ENCODE results near the gene MR1. TPM values are rescaled to one million over a fixed set of nuclear protein-coding genes. Genes with fewer than 3 reads are reported as not detected.

MR1 gene
- polyA plus RNA-seq, 2 donors: 3.6 to 7.5 TPM

DNA sequence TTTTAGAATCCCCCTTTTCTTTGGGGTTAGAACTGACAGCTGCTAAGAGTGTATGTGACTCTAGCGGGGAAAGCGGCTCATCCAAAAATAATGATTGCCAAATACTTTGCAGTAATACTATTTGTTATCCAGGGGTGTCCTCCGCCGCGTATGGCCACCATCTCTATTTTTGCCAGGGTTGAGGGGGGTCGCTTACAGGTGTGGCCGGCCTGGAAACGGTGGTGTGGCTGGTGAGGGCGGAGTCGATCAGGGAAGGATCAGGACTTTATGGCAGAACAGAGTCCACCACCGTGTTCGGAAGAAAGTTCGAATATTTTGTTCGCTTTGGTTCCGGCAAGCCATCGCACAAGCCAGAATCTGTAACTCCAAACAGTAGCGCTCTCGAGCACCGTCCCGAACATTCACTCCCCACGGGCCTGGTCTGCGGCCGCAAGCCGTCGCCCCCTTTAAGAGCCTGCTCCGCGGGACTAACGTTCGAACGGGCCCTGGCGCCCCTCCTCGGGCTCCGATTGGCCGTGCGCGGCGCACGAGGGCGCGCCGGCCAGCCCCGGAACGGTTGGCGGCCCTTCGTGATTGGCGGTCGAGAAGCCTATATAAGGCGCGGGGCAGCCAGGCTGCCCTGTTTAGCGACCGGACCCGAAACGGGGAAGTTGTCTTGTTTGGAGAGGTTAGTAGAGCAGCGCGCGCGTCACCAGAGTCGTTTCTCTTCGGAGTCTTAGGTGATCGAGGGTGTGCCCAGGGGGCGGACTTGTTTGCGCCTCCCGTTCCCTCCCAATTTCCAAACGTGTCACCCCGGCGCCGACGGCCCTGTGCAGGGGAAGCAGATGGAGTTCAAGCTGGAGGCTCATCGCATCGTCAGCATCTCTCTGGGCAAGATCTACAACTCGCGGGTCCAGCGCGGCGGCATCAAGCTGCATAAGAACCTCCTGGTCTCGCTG lies 54.6 kb downstream of the MR1 start, which contains the start of gene IER5:
Gene IER5 (plus strand): TSS at position 622 of the 938 bp plus-strand sequence. CDS start 203 bp downstream, at position 825.
- Histone ChIP-seq H3K4me1 (ENCODE audit: control insufficient read depth in 2 of 2, insufficient read depth in 2 of 2, low read length in 1 of 2) (no peaks in the 10 kb centered on the region), H3K27me3 (ENCODE audit: control insufficient read depth in 1 of 2, insufficient read depth in 2 of 2, low read length in 2 of 2) (no peaks in the 10 kb centered on the region)

GRCh38 chr1:181089017-181089675 lies 55.4 kb downstream of the MR1 start:
- Histone ChIP-seq H3K27me3 (ENCODE audit: control insufficient read depth in 1 of 2, insufficient read depth in 2 of 2, low read length in 2 of 2) (no peaks in the 10 kb centered on the region), H3K4me1 (ENCODE audit: control insufficient read depth in 2 of 2, insufficient read depth in 2 of 2, low read length in 1 of 2) (no peaks in the 10 kb centered on the region), H3K36me3 (ENCODE audit: control insufficient read depth in 2 of 2, insufficient read depth in 2 of 2, low read length in 1 of 2) (no peaks in the 10 kb centered on the region), H3K9me3 (ENCODE audit: control insufficient read depth in 2 of 2, insufficient read depth in 1 of 2, low read depth in 1 of 2, low read length in 1 of 2) (no peaks in the 10 kb centered on the region), H3K4me3 (ENCODE audit: low read depth in 1 of 2, low read length in 2 of 2) (peak overlapping the region; percentile 80 to 99), H3K27ac (ENCODE audit: low read depth in 2 of 2, low read length in 1 of 2) (peak overlapping the region; percentile 92 to 98)
- 0% methylated on average over 87 to 97 of the region's 97 CpGs for WGBS, 2 donors

More for the DNA sequence above, 54.6 kb downstream of the MR1 start, which contains the start of gene IER5:
- WGBS, 2 donors: 3 to 4% methylated on average over 76 of the region's 76 CpGs
- Histone ChIP-seq H3K36me3 (ENCODE audit: control insufficient read depth in 2 of 2, insufficient read depth in 2 of 2, low read length in 1 of 2) (no peaks in the 10 kb centered on the region), H3K4me3 (ENCODE audit: low read depth in 1 of 2, low read length in 2 of 2) (peak within 1 kb of the TSS; percentile 80 to 99), H3K9me3 (ENCODE audit: control insufficient read depth in 2 of 2, insufficient read depth in 1 of 2, low read depth in 1 of 2, low read length in 1 of 2) (no peaks in the 10 kb centered on the region), H3K27ac (ENCODE audit: low read depth in 2 of 2, low read length in 1 of 2) (peak within 1 kb of the TSS; percentile 92 to 98)

- Histone ChIP-seq H3K9me3 (ENCODE audit: control insufficient read depth in 2 of 2, insufficient read depth in 1 of 2, low read depth in 1 of 2, low read length in 1 of 2) (no peaks in the 10 kb centered on the region), H3K36me3 (ENCODE audit: control insufficient read depth in 2 of 2, insufficient read depth in 2 of 2, low read length in 1 of 2) (no peaks in the 10 kb centered on the region), H3K4me3 (ENCODE audit: low read depth in 1 of 2, low read length in 2 of 2) (peak overlapping the region; percentile 80 to 99), H3K27me3 (ENCODE audit: control insufficient read depth in 1 of 2, insufficient read depth in 2 of 2, low read length in 2 of 2) (no peaks in the 10 kb centered on the region), H3K4me1 (ENCODE audit: control insufficient read depth in 2 of 2, insufficient read depth in 2 of 2, low read length in 1 of 2) (no peaks in the 10 kb centered on the region), H3K27ac (ENCODE audit: low read depth in 2 of 2, low read length in 1 of 2) (peak overlapping the region; percentile 92 to 98)
- 1 to 3% methylated on average over 47 to 48 of the region's 48 CpGs for WGBS, 2 donors
Observed at GRCh38 chr1:181089676-181090544, 56.1 kb downstream of the MR1 start.

GRCh38 chr1:181090641-181091126 lies 56.9 kb downstream of the MR1 start:
- no peaks in the 10 kb centered on the region for H3K36me3 ChIP-seq (ENCODE audit: control insufficient read depth in 2 of 2, insufficient read depth in 2 of 2, low read length in 1 of 2)
- H3K4me1 ChIP-seq (ENCODE audit: control insufficient read depth in 2 of 2, insufficient read depth in 2 of 2, low read length in 1 of 2): no peaks in the 10 kb centered on the region
- no peaks in the 10 kb centered on the region for H3K27me3 ChIP-seq (ENCODE audit: control insufficient read depth in 1 of 2, insufficient read depth in 2 of 2, low read length in 2 of 2)
- peak overlapping the region; percentile 35 to 92 for H3K27ac ChIP-seq (ENCODE audit: low read depth in 2 of 2, low read length in 1 of 2)
- 16 to 21% methylated on average over 9 of the region's 9 CpGs for WGBS, 2 donors
- H3K9me3 ChIP-seq (ENCODE audit: control insufficient read depth in 2 of 2, insufficient read depth in 1 of 2, low read depth in 1 of 2, low read length in 1 of 2): no peaks in the 10 kb centered on the region
- peak overlapping the region; percentile 27 to 99 for H3K4me3 ChIP-seq (ENCODE audit: low read depth in 1 of 2, low read length in 2 of 2)

DNA sequence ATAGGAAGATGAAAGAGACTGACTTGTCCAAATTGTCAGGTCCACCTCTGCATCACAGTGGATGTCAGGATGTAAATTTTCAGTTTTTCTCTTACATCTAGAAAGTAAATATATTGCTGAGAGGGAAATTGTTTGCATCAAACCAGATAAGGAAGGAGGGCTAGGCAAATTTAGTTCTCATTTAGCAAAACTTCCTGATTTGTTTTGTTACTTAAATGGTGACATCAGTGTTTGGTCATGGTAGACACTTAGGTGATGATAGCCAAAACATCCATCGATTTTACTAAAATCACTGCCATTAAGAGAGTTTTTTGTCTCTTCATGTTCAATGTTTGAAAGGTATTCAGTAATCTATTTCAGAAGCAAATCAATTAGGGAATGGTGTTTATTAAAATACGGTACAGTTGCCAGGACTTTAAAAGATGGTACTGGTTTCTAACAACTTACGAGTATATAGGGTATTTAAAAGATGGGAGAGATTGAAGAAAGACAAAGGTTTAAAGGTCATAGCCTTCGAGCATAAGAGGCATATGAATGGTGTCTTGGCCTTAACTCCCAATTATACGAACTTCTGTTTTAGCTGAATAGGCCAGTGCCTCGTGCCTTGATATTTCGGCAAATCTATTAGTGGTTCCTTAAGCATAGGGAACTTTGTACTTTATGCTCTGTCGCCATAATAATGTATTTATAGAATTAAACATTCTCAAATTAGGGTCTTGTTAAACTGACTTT lies 57.7 kb downstream of the MR1 start:
- Histone ChIP-seq H3K4me3 (ENCODE audit: low read depth in 1 of 2, low read length in 2 of 2) (peak overlapping the region in 1 of 2 donors; percentile 99), H3K27me3 (ENCODE audit: control insufficient read depth in 1 of 2, insufficient read depth in 2 of 2, low read length in 2 of 2) (no peaks in the 10 kb centered on the region), H3K27ac (ENCODE audit: low read depth in 2 of 2, low read length in 1 of 2) (no peak overlapping the region), H3K9me3 (ENCODE audit: control insufficient read depth in 2 of 2, insufficient read depth in 1 of 2, low read depth in 1 of 2, low read length in 1 of 2) (no peaks in the 10 kb centered on the region), H3K36me3 (ENCODE audit: control insufficient read depth in 2 of 2, insufficient read depth in 2 of 2, low read length in 1 of 2) (no peaks in the 10 kb centered on the region), H3K4me1 (ENCODE audit: control insufficient read depth in 2 of 2, insufficient read depth in 2 of 2, low read length in 1 of 2) (no peaks in the 10 kb centered on the region)
- 80 to 84% methylated on average over 8 of the region's 8 CpGs for WGBS, 2 donors

DNA sequence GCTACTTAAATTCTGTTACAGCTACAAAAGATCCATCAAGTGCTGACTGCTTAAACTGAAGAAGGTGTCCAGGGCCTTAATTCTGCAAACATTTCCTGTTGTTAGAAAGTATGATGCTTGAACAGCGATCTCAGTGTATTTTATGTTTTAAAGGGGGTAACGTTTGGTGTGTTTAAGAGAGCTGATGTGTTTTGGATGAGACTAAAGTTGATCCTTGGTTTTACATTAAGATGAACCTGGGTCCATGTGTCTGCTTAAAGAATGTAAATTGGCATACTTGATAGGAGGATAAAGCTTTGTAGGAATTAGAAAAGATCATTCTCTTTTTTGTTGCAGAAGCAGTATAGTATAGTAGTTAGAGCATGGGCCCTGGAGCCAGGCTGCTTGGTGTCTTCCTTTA lies 58.3 kb downstream of the MR1 start:
- WGBS, 2 donors: 74 to 76% methylated on average over 2 of the region's 2 CpGs
- Histone ChIP-seq H3K27ac (ENCODE audit: low read depth in 2 of 2, low read length in 1 of 2) (no peak overlapping the region), H3K4me1 (ENCODE audit: control insufficient read depth in 2 of 2, insufficient read depth in 2 of 2, low read length in 1 of 2) (no peaks in the 10 kb centered on the region), H3K4me3 (ENCODE audit: low read depth in 1 of 2, low read length in 2 of 2) (peak overlapping the region in 1 of 2 donors; percentile 99), H3K9me3 (ENCODE audit: control insufficient read depth in 2 of 2, insufficient read depth in 1 of 2, low read depth in 1 of 2, low read length in 1 of 2) (no peaks in the 10 kb centered on the region), H3K36me3 (ENCODE audit: control insufficient read depth in 2 of 2, insufficient read depth in 2 of 2, low read length in 1 of 2) (no peaks in the 10 kb centered on the region), H3K27me3 (ENCODE audit: control insufficient read depth in 1 of 2, insufficient read depth in 2 of 2, low read length in 2 of 2) (no peaks in the 10 kb centered on the region)

DNA sequence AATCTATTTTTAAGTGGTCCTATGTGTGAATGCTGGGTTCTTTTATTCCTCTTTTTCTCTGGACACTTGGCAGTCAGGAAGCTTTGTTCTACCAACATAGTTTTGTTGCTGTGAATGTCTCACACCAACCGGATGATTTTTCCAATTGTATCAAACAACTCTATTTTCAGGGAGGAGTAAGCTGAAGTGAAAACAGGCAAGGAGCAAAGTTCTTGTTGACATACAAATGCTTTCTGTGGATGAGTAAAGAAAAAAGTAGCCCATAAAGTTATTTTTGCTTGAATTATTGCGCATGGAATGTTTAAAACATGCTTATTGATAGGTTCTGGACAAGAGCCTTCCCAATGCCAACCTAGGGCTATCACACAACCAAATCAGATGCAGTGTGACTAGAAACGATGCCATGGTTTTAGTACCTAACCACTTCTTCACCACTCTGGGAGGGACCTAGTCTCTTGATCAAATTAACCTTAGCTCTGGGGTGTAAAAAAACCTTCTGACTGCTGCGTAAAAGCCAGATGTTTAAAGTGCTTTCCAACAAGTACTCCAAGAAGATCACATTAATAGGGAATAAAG lies 59.2 kb downstream of the MR1 start:
- no peaks in the 10 kb centered on the region for H3K27me3 ChIP-seq (ENCODE audit: control insufficient read depth in 1 of 2, insufficient read depth in 2 of 2, low read length in 2 of 2)
- WGBS, 2 donors: 82 to 89% methylated on average over 4 of the region's 4 CpGs
- no peaks in the 10 kb centered on the region for H3K9me3 ChIP-seq (ENCODE audit: control insufficient read depth in 2 of 2, insufficient read depth in 1 of 2, low read depth in 1 of 2, low read length in 1 of 2)
- H3K27ac ChIP-seq (ENCODE audit: low read depth in 2 of 2, low read length in 1 of 2): no peak overlapping the region
- H3K4me1 ChIP-seq (ENCODE audit: control insufficient read depth in 2 of 2, insufficient read depth in 2 of 2, low read length in 1 of 2): no peaks in the 10 kb centered on the region
- H3K4me3 ChIP-seq (ENCODE audit: low read depth in 1 of 2, low read length in 2 of 2): peak overlapping the region in 1 of 2 donors; percentile 99
- no peaks in the 10 kb centered on the region for H3K36me3 ChIP-seq (ENCODE audit: control insufficient read depth in 2 of 2, insufficient read depth in 2 of 2, low read length in 1 of 2)

DNA sequence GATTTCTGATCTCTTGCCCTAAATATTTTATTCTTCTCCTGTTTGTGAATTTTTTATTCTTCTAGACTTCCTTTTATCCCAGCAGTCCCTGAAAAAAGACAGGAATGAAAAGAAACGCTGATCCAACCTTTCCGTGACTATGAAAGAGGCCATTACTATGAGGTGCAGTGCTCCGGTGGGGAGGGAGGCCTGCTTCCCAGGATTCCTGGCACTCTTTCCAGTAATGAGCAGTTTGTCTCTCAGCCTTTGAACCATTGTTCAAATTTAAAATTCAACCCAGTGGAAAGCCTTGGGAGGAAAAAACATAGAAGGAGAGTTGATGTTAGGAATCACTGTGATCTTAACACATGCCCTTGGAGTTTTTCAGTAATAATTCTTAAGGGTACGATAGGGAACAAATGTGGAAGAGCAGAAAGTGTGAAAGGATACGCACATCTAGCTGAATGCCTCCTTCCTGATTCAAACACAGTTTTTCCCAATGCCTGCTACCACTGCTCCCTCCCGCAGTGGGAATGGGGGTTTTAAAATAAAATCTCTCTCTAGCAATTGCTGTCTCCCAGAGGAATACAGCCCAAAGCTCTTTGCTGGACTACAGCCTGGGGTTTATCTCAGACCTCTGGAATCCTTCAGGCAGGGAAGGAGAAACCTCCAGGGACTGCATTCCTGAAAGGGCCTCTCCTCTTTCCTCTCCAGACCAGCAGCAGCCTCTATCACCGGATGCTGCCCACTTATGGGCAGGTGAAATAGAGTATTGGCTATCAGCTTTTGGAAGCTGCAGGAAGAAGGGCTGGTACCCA lies 60.8 kb downstream of the MR1 start:
- Histone ChIP-seq H3K27ac (ENCODE audit: low read depth in 2 of 2, low read length in 1 of 2) (peak overlapping the region in 1 of 2 donors; percentile 17), H3K9me3 (ENCODE audit: control insufficient read depth in 2 of 2, insufficient read depth in 1 of 2, low read depth in 1 of 2, low read length in 1 of 2) (no peaks in the 10 kb centered on the region), H3K27me3 (ENCODE audit: control insufficient read depth in 1 of 2, insufficient read depth in 2 of 2, low read length in 2 of 2) (no peaks in the 10 kb centered on the region), H3K4me1 (ENCODE audit: control insufficient read depth in 2 of 2, insufficient read depth in 2 of 2, low read length in 1 of 2) (no peaks in the 10 kb centered on the region), H3K36me3 (ENCODE audit: control insufficient read depth in 2 of 2, insufficient read depth in 2 of 2, low read length in 1 of 2) (no peaks in the 10 kb centered on the region), H3K4me3 (ENCODE audit: low read depth in 1 of 2, low read length in 2 of 2) (no peak overlapping the region)
- WGBS, 2 donors: 59 to 60% methylated on average over 7 of the region's 7 CpGs
